Glutamatergic neuron (in vitro differentiated cells): Measurements from ENCODE around the gene NCEH1. TPM values are rescaled to one million over a fixed set of nuclear protein-coding genes. Genes with fewer than 3 reads are reported as not detected.

Source experiments
- DNase-seq: peaks from one replicate; pipeline ENCODE4 v3.0.0; 2022
- H3K27ac Mint-ChIP-seq: one replicate; pipeline ENCODE4 v1.8.0; 2020; ENCODE audit warnings: mild to moderate bottlenecking, mixed read lengths, inconsistent platforms; ENCODE audit not compliant: unreplicated experiment
- H3K27me3 Mint-ChIP-seq: one replicate; pipeline ENCODE4 v1.8.0; 2020; ENCODE audit warnings: mild to moderate bottlenecking, moderate library complexity, mixed read lengths, inconsistent platforms; ENCODE audit not compliant: unreplicated experiment
- H3K36me3 Mint-ChIP-seq: one replicate; pipeline ENCODE4 v1.8.0; 2020; ENCODE audit warnings: mild to moderate bottlenecking, mixed read lengths, inconsistent platforms; ENCODE audit not compliant: unreplicated experiment
- H3K4me1 Mint-ChIP-seq: one replicate; pipeline ENCODE4 v1.8.0; 2020; ENCODE audit warnings: mild to moderate bottlenecking, low read depth, mixed read lengths, inconsistent platforms; ENCODE audit not compliant: unreplicated experiment
- H3K4me3 Mint-ChIP-seq: one replicate; pipeline ENCODE4 v1.8.0; 2020; ENCODE audit warnings: mild to moderate bottlenecking, mixed read lengths, inconsistent platforms; ENCODE audit not compliant: unreplicated experiment
- H3K9me3 Mint-ChIP-seq: one replicate; pipeline ENCODE4 v1.8.0; 2020; ENCODE audit warnings: mild to moderate bottlenecking, moderate library complexity, mixed read lengths, inconsistent platforms; ENCODE audit not compliant: unreplicated experiment
- total RNA-seq: library from RNA; stranded (reverse); fragmentation: NEBNext Ultra II Directional; extraction: Animal tissue kit (Norgen Biotek cat#: 25700); gene quantifications from one replicate; pipeline ENCODE4 v1.2.1, GENCODE V29; 2021; ENCODE audit not compliant: unreplicated experiment
- TF ChIP-seq, protein P1 (sequence below): fragments of 200-600 bp; sonication (generic); IDR thresholded peaks from one replicate; pipeline ENCODE4 v1.5.0; 2021; ENCODE audit not compliant: partially characterized antibody, unreplicated experiment

Gene NCEH1
- total RNA-seq, 1 donor from 2014 or later, result 1.5 TPM

DNA sequence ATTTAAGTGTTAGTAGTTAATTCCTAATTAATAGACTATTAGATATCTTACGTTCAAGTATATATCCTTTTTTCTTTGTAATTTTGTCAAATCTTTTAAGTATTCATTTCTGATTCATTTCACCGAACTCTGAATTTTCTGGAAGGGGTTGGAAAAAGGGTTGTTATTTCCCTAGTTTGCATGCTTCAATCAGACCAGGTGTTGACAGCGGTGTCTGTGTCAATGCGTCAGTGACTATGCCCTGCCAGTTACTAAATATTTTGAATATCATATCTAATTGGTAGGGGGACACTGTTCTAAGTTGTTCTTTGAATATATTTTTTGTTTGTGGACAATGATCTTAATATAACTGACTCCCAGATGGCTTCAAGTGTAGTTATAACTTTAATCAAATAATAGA, 124.9 kb downstream of the NCEH1 start:
- no peak for DNase-seq
- H3K4me3 Mint-ChIP-seq, result no peak overlapping the region
- H3K4me1 Mint-ChIP-seq, result no peaks in the 10 kb centered on the region
- no peaks in the 10 kb centered on the region for H3K27me3 Mint-ChIP-seq
- H3K36me3 Mint-ChIP-seq, result peaks cover 6% of the 10 kb centered on the region
- H3K9me3 Mint-ChIP-seq, result no peaks in the 10 kb centered on the region
- H3K27ac Mint-ChIP-seq, result no peak overlapping the region
- TF ChIP-seq, protein P1, sequence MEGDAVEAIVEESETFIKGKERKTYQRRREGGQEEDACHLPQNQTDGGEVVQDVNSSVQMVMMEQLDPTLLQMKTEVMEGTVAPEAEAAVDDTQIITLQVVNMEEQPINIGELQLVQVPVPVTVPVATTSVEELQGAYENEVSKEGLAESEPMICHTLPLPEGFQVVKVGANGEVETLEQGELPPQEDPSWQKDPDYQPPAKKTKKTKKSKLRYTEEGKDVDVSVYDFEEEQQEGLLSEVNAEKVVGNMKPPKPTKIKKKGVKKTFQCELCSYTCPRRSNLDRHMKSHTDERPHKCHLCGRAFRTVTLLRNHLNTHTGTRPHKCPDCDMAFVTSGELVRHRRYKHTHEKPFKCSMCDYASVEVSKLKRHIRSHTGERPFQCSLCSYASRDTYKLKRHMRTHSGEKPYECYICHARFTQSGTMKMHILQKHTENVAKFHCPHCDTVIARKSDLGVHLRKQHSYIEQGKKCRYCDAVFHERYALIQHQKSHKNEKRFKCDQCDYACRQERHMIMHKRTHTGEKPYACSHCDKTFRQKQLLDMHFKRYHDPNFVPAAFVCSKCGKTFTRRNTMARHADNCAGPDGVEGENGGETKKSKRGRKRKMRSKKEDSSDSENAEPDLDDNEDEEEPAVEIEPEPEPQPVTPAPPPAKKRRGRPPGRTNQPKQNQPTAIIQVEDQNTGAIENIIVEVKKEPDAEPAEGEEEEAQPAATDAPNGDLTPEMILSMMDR, result no peak

DNA sequence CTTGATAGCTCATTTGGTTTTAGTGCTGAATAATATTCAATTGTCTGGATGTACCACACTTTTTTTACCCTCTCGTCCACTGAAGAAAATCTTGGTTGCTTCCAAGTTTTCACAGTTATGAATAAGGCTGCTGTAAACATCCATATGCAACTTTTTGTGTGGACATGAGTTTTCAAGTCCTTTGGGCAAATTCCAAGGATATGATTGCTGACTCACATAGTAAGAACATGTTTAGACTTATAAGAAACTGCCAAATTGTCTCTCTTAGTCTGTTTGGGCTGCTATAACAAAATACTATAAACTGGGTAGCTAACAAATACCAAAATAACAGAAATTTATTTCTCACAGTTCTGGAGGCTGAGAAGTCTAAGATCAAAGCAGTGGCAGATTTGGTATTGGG, 128.2 kb downstream of the NCEH1 start:
- H3K27ac Mint-ChIP-seq, result no peak overlapping the region
- H3K27me3 Mint-ChIP-seq, result no peaks in the 10 kb centered on the region
- DNase-seq, result no peak
- TF ChIP-seq, protein P1, result no peak
- no peaks in the 10 kb centered on the region for H3K9me3 Mint-ChIP-seq
- no peaks in the 10 kb centered on the region for H3K36me3 Mint-ChIP-seq
- no peaks in the 10 kb centered on the region for H3K4me1 Mint-ChIP-seq
- no peak overlapping the region for H3K4me3 Mint-ChIP-seq

DNA sequence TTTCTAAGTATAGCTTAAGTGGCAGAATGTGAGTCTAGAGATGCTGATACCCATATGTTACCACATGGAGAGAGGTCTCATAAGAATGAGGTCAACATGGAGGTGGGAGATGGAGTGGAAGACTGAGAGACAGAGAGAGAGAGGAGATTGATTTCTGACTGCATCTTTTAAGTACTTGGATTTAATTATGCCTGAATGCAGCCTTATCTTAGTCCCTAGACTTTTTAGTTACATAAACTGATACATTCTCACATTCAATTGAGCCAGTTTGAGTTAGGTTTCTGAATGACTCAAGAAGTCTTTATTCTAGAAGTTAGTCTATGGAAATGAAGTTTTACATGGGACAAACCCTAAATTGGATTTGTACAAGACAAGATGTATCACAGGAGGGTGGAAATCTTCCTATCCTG, 129.1 kb downstream of the NCEH1 start:
- no peak overlapping the region for H3K4me3 Mint-ChIP-seq
- peaks cover 2% of the 10 kb centered on the region for H3K9me3 Mint-ChIP-seq
- no peak overlapping the region for H3K27ac Mint-ChIP-seq
- H3K4me1 Mint-ChIP-seq, result no peaks in the 10 kb centered on the region
- DNase-seq, result no peak
- H3K27me3 Mint-ChIP-seq, result no peaks in the 10 kb centered on the region
- H3K36me3 Mint-ChIP-seq, result no peaks in the 10 kb centered on the region
- TF ChIP-seq, protein P1, result no peak

DNA sequence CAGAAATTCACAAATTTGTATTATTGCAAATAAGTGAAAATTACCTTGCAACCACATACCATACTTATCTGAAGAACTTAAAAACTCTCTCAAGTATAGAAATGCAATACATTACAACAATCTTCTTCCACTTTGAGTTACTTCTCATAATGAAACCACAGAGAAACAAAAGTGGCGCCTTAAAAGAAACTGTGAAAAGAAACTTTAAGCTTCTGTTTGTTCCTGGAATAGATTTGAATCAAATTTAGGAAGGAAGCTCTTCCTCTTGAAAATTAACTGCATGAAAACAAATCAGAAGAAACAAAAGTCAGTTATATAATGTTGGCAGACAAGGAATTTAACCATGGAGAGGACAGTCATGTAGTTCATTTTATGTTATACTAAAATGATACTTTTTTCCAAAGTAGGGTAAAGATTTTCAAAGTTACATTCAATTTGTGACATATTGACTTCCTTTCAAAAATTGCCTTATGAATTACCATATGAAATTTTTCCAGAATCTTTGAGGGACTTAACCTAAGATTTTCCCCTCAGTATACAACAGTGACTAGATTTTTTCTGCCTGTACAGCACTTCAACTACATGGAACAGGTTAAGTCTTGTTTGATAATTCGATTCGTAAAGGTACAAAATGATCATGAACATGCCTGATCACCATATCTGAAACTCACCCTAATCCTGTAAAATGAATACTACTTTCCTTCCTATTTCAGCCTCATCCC, 130.0 kb downstream of the NCEH1 start:
- no peak overlapping the region for H3K4me3 Mint-ChIP-seq
- H3K27ac Mint-ChIP-seq, result no peak overlapping the region
- H3K4me1 Mint-ChIP-seq, result no peaks in the 10 kb centered on the region
- TF ChIP-seq, protein P1, result no peak
- peaks cover 2% of the 10 kb centered on the region for H3K9me3 Mint-ChIP-seq
- no peaks in the 10 kb centered on the region for H3K36me3 Mint-ChIP-seq
- H3K27me3 Mint-ChIP-seq, result no peaks in the 10 kb centered on the region
- no peak for DNase-seq

Other genes starting within 250 kb of the NCEH1 start
- not detected for gene TNFSF10, start 187.6 kb downstream of the NCEH1 start, total RNA-seq
- 11.5 TPM for gene ECT2, start 39.7 kb upstream of the NCEH1 start, total RNA-seq